GM12878 (cell line): ENCODE measurements around the gene PPARD. TPM values are rescaled to one million over a fixed set of nuclear protein-coding genes. Genes with fewer than 3 reads are reported as not detected.
"Not testable (repeated sequence)": the region's sequence is repeated elsewhere in the genome, so short reads cannot be mapped to it uniquely, and the experiment has no call there.

ENCODE experiments used
- ATAC-seq: fragments of 200-7000 bp; cut with Tn5 transposase; 3 replicates; pipeline ENCODE4 v1.9.1; 2020; ENCODE audit warnings: mild to moderate bottlenecking, moderate library complexity
- BruUV-seq: library from RNA; stranded (reverse); fragments of 400-500 nt; replicated peaks from 2 replicates; lab custom pipeline; 2021; lab: Mats Ljungman, UMichigan
- CTCF ChIA-PET: fragments of 300-600 bp; sonication (Branson Sonifier 250); formaldehyde crosslinking; extraction: SDS; loops from one replicate; lab custom pipeline; 2021; ENCODE audit warnings: inconsistent platforms; lab: Yijun Ruan, JAX
- POLR2A ChIA-PET: fragments of 350-600 bp; formaldehyde crosslinking; extraction: SDS; loops from one replicate; lab custom pipeline; 2021; ENCODE audit warnings: inconsistent platforms; lab: Charles Lee
- RAD21 ChIA-PET: fragments of 300-600 bp; sonication (Branson Sonifier 250); formaldehyde crosslinking; loops from one replicate; lab custom pipeline; 2023; ENCODE audit warnings: antibody characterized with exemption; ENCODE audit not compliant: unreplicated experiment; lab: Charles Lee
- SMC1A ChIA-PET: fragments of 300-600 bp; sonication (Branson Sonifier 250); formaldehyde crosslinking; loops from one replicate; lab custom pipeline; 2023; ENCODE audit not compliant: unreplicated experiment, uncharacterized antibody; lab: Charles Lee
- DNase-seq: peaks from one replicate; pipeline ENCODE4 v3.0.0-alpha.2; 2011; ENCODE audit warnings: low read depth, low spot score
- FAIRE-seq: peaks from 3 replicates; lab custom pipeline; 2011; peaks lifted over from hg19 to GRCh38; lab: Jason Lieb, UNC
- H2AFZ ChIP-seq: 2 replicates; pipeline ENCODE4 v1.6.0; 2011; ENCODE audit warnings: low read depth, low read length, control low read depth; ENCODE audit not compliant: control insufficient read depth
- H3K27ac ChIP-seq: 2 replicates; pipeline ENCODE4 v1.5.1; 2011; ENCODE audit warnings: control low read depth; ENCODE audit not compliant: control insufficient read depth, insufficient read depth
- H3K27me3 ChIP-seq, 2 experiments: replicated peaks in 1 of 2; 2 replicates each; pipeline versions ENCODE4 v1.6.0 to v1.6.1; 2011; ENCODE audit warnings: low read length in 1 of 2; ENCODE audit not compliant: control insufficient read depth in 2 of 2, insufficient read depth in 2 of 2
- H3K36me3 ChIP-seq, 2 experiments: 2 replicates each; pipeline ENCODE4 v1.5.1; 2011; ENCODE audit warnings: low read length in 1 of 2; ENCODE audit not compliant: control insufficient read depth in 2 of 2, insufficient read depth in 2 of 2
- H3K4me1 ChIP-seq: 2 replicates; pipeline ENCODE4 v1.6.1; 2011; ENCODE audit warnings: mild to moderate bottlenecking, low read length, moderate library complexity, mixed read lengths; ENCODE audit not compliant: control insufficient read depth, insufficient read depth
- H3K4me2 ChIP-seq: 2 replicates; pipeline ENCODE4 v1.6.0; 2011; ENCODE audit warnings: control low read depth; ENCODE audit not compliant: control insufficient read depth, insufficient read depth
- H3K4me3 ChIP-seq: fragments of 200-600 bp; sonication (generic); 2 replicates; pipeline ENCODE4 v1.5.1; 2016
- H3K79me2 ChIP-seq: 2 replicates; pipeline ENCODE4 v1.6.0; 2011; ENCODE audit warnings: low read length; ENCODE audit not compliant: control insufficient read depth, insufficient read depth
- H3K9ac ChIP-seq: 2 replicates; pipeline ENCODE4 v1.8.0; 2011; ENCODE audit warnings: low read length, control low read depth, mixed read lengths; ENCODE audit not compliant: control insufficient read depth, insufficient read depth
- H3K9me3 ChIP-seq: replicated peaks from 3 replicates; pipeline ENCODE4 v1.5.1; 2011; ENCODE audit warnings: mild to moderate bottlenecking, low read length; ENCODE audit not compliant: control insufficient read depth, insufficient read depth
- H4K20me1 ChIP-seq: 2 replicates; pipeline ENCODE4 v1.6.0; 2011; ENCODE audit not compliant: control insufficient read depth, insufficient read depth
- IKZF2 ChIP-seq, 2 experiments: fragments of 450-650 bp; IDR thresholded peaks; 2 replicates each; pipeline ENCODE4 v1.6.1; 2017; ENCODE audit warnings: mild to moderate bottlenecking in 2 of 2, moderate library complexity in 2 of 2
- RB1 ChIP-seq: fragments of 450-650 bp; formaldehyde crosslinking; IDR thresholded peaks from 2 replicates; pipeline ENCODE4 v1.6.1; 2017; ENCODE audit warnings: mild to moderate bottlenecking, borderline replicate concordance
- WGBS: methylation state at CpG from one replicate; pipeline ENCODE4 v1.1.6; 2016; ENCODE audit warnings: low lambda C conversion rate; ENCODE audit not compliant: insufficient replicate concordance, insufficient coverage; ENCODE audit errors: missing lambda C conversion rate; 5-methylcytosine and 5-hydroxymethylcytosine counted together
- in situ Hi-C: fragments of 300-500 bp; cut with MboI; formaldehyde crosslinking; loops from 9 replicates; pipeline ENCODE4 v1.14.3; 2018; ENCODE audit warnings: mixed read lengths
- intact Hi-C: fragments of 100-400 bp; cut with micrococcal nuclease; formaldehyde crosslinking; loops from one replicate; pipeline ENCODE4 v1.14.2; 2022; ENCODE audit not compliant: unreplicated experiment
- polyA plus RNA-seq, 11 experiments: library from polyadenylated mRNA; depleted of rRNA in 4 of 11; unstranded in 6 of 11; stranded (reverse) in 5 of 11; fragments of >200 nt; fragmentation: Nextera tagmentation in 4 of 11; fragmentation: Illumina TruSeq in 1 of 11; extraction: Ambion mirVana in 4 of 11; extraction: Trizol in 1 of 11; gene quantifications; 1 replicate in 1 of 11; 2 replicates in 10 of 11; pipeline versions ENCODE4 v1.2.1 to v1.2.3, GENCODE V29; 2011 to 2016; ENCODE audit warnings: inconsistent platforms in 2 of 11, missing spikeins in 2 of 11, low read depth in 1 of 11
- total RNA-seq, 4 experiments: library from RNA; depleted of rRNA in 3 of 4; stranded (reverse); fragments of >200 nt in 3 of 4; fragmentation: Illumina TruSeq in 1 of 4; extraction: Trizol in 1 of 4; gene quantifications; 2 replicates each; pipeline versions ENCODE4 v1.2.1 to v1.2.3, GENCODE V29; 2013 to 2021

Gene PPARD
- total and polyA plus RNA-seq, 10 of the 15 experiments (the other 5 are each of a cell fraction or from before 2014, with no cell fraction given), result 0.05 to 12.6 (median 6.7) TPM

DNA sequence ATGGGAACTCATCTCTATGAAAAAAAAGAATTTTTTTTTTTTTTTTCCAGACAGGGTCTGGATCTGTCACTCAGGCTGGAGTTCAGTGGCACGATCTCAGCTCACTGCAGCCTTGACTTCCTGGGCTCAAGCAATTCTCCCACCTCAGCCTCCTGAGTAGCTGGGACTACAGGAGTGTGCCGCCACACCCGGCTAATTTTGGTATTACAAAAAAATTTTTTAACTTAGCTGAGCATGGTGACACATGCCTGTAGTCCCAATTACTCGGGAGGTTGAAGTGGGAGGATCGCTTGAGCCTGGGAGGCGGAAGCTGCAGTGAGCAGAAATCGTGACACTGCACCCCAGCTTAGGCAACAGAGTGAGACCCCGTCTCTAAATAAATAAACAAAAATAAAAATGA is 37.2 kb upstream of the PPARD start:
- Histone ChIP-seq H3K9me3 (no peaks in the 10 kb centered on the region), H2AFZ (no peak overlapping the region), H3K4me2 (no peak overlapping the region), H3K4me1 (peaks cover 27% of the 10 kb centered on the region), H4K20me1 (no peaks in the 10 kb centered on the region), H3K36me3 (peaks cover 2 to 13% of the 10 kb centered on the region in 2 experiments; a peak in 2 of 4 replicates), H3K27ac (no peak overlapping the region), H3K9ac (no peak overlapping the region), H3K4me3 (no peak overlapping the region), H3K27me3 (no peaks in the 10 kb centered on the region), H3K79me2 (peaks cover 31% of the 10 kb centered on the region)
- SMC1A ChIA-PET, result no interaction called here
- DNase-seq, result no peak
- WGBS, result 96% methylated on average over 8 of the region's 8 CpGs
- BruUV-seq, result no TSS peak
- POLR2A ChIA-PET, result interaction anchor here (0.8 to 1.4 kb wide), 2 partner anchors 10 to 37 kb away, joined by 3 to 6 read pairs; no protein-coding TSS in a partner anchor
- TF ChIP-seq RB1 (no peak), IKZF2 (IDR thresholded peaks at IDR 0.05) (no peak)
- RAD21 ChIA-PET, result interaction anchor here (0.8 kb wide), 1 partner anchor 63 kb away, joined by 3 read pairs; no protein-coding TSS in a partner anchor
- no peak for ATAC-seq
- intact Hi-C loops, result no loop called here
- FAIRE-seq, result no peak
- CTCF ChIA-PET, result interaction anchor here (1.4 to 2.1 kb wide), 2 partner anchors 20 to 23 kb away, joined by 3 to 5 read pairs; no protein-coding TSS in a partner anchor
- in situ Hi-C loops, result no loop called here

DNA sequence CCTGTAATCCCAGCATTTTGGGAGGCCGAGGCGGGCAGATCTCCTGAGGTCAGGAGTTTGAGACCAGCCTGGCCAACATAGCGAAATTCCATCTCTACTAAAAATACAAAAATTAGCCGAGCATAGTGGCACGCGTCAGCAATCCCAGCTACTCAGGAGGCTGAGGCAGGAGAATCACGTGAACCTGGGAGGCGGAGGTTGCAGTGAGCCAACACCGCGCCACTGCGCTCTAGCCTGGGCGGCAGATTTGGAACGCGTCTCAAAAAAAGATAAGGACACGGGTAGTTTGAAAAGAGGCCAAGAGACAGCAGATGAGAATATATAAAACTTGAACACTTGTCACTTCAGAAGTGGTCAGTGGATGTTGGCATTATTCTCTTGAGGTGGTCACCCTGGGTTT is 35.2 kb upstream of the PPARD start:
- H3K9ac ChIP-seq, H3K9me3 ChIP-seq, BruUV-seq, H4K20me1 ChIP-seq, H3K27me3 ChIP-seq, H3K4me3 ChIP-seq, FAIRE-seq, intact Hi-C loops, DNase-seq, RAD21 ChIA-PET, H3K27ac ChIP-seq, SMC1A ChIA-PET, ATAC-seq, H3K4me2 ChIP-seq, in situ Hi-C loops, H2AFZ ChIP-seq: not testable (repeated sequence)
- H3K36me3 ChIP-seq, result peaks cover 2 to 13% of the 10 kb centered on the region in 2 experiments; a peak in 2 of 4 replicates
- peaks cover 36% of the 10 kb centered on the region for H3K4me1 ChIP-seq
- POLR2A ChIA-PET, result interaction anchor here (0.6 kb wide), 1 partner anchor 62 kb away, joined by 3 read pairs; no protein-coding TSS in a partner anchor
- over 99% methylated on average over 15 of the region's 15 CpGs for WGBS
- CTCF ChIA-PET, result interaction anchor here (0.9 kb wide), 1 partner anchor 21 kb away, joined by 3 read pairs; no protein-coding TSS in a partner anchor
- peaks cover 23% of the 10 kb centered on the region for H3K79me2 ChIP-seq

DNA sequence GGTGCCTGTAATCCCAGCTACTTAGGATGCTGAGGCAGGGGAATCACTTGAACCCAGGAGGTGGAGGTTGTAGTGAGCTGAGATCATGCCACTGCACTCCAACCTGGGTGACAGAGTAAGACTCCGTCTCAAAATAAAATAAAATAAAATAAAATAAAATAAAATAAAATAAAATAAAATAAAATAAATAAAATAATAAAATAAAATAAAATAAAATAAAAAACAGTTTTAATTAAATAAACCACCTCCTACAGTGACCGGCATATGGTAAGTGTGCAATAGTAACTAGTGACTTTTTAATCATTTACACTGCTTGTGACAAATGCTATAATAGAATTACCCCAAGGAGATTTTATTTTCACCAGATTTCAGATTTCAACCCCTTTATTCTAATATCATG is 33.8 kb upstream of the PPARD start:
- SMC1A ChIA-PET, result interaction anchor here (1.2 to 1.6 kb wide), 2 partner anchors 16 to 142 kb away, joined by 3 to 5 read pairs; no protein-coding TSS in a partner anchor
- intact Hi-C loops, H3K9ac ChIP-seq, RAD21 ChIA-PET, BruUV-seq, CTCF ChIA-PET, FAIRE-seq, H3K4me3 ChIP-seq, H4K20me1 ChIP-seq, H3K27me3 ChIP-seq, H2AFZ ChIP-seq, DNase-seq, H3K9me3 ChIP-seq, H3K27ac ChIP-seq, in situ Hi-C loops, H3K4me2 ChIP-seq, ATAC-seq: not testable (repeated sequence)
- POLR2A ChIA-PET, result interaction anchor here (0.5 to 1.4 kb wide), 3 partner anchors 8 to 1275 kb away, joined by 3 to 4 read pairs (median 3); partner anchors contain the start of gene DEF6
- Histone ChIP-seq H3K4me1 (peaks cover 26% of the 10 kb centered on the region), H3K79me2 (peaks cover 11% of the 10 kb centered on the region), H3K36me3 (peaks cover 2 to 16% of the 10 kb centered on the region in 2 experiments; a peak in 2 of 4 replicates)
- 98% methylated on average over 2 of the region's 2 CpGs for WGBS
